GM12878 (cell line): ENCODE results near the gene SNTA1. TPM values are rescaled to one million over a fixed set of nuclear protein-coding genes. Genes with fewer than 3 reads are reported as not detected.

ENCODE experiments used
- ATAC-seq: fragments of 200-7000 bp; cut with Tn5 transposase; 3 replicates; pipeline ENCODE4 v1.9.1; 2020; ENCODE audit warnings: mild to moderate bottlenecking, moderate library complexity
- BruUV-seq: library from RNA; stranded (reverse); fragments of 400-500 nt; replicated peaks from 2 replicates; lab custom pipeline; 2021; lab: Mats Ljungman, UMichigan
- CTCF ChIA-PET: fragments of 300-600 bp; sonication (Branson Sonifier 250); formaldehyde crosslinking; extraction: SDS; loops from one replicate; lab custom pipeline; 2021; ENCODE audit warnings: inconsistent platforms; lab: Yijun Ruan, JAX
- POLR2A ChIA-PET: fragments of 350-600 bp; formaldehyde crosslinking; extraction: SDS; loops from one replicate; lab custom pipeline; 2021; ENCODE audit warnings: inconsistent platforms; lab: Charles Lee
- RAD21 ChIA-PET: fragments of 300-600 bp; sonication (Branson Sonifier 250); formaldehyde crosslinking; loops from one replicate; lab custom pipeline; 2023; ENCODE audit warnings: antibody characterized with exemption; ENCODE audit not compliant: unreplicated experiment; lab: Charles Lee
- SMC1A ChIA-PET: fragments of 300-600 bp; sonication (Branson Sonifier 250); formaldehyde crosslinking; loops from one replicate; lab custom pipeline; 2023; ENCODE audit not compliant: unreplicated experiment, uncharacterized antibody; lab: Charles Lee
- DNase-seq: peaks from one replicate; pipeline ENCODE4 v3.0.0-alpha.2; 2011; ENCODE audit warnings: low read depth, low spot score
- FAIRE-seq: peaks from 3 replicates; lab custom pipeline; 2011; peaks lifted over from hg19 to GRCh38; lab: Jason Lieb, UNC
- H2AFZ ChIP-seq: 2 replicates; pipeline ENCODE4 v1.6.0; 2011; ENCODE audit warnings: low read depth, low read length, control low read depth; ENCODE audit not compliant: control insufficient read depth
- H3K27ac ChIP-seq: 2 replicates; pipeline ENCODE4 v1.5.1; 2011; ENCODE audit warnings: control low read depth; ENCODE audit not compliant: control insufficient read depth, insufficient read depth
- H3K27me3 ChIP-seq, 2 experiments: replicated peaks in 1 of 2; 2 replicates each; pipeline versions ENCODE4 v1.6.0 to v1.6.1; 2011; ENCODE audit warnings: low read length in 1 of 2; ENCODE audit not compliant: control insufficient read depth in 2 of 2, insufficient read depth in 2 of 2
- H3K36me3 ChIP-seq, 2 experiments: 2 replicates each; pipeline ENCODE4 v1.5.1; 2011; ENCODE audit warnings: low read length in 1 of 2; ENCODE audit not compliant: control insufficient read depth in 2 of 2, insufficient read depth in 2 of 2
- H3K4me1 ChIP-seq: 2 replicates; pipeline ENCODE4 v1.6.1; 2011; ENCODE audit warnings: mild to moderate bottlenecking, low read length, moderate library complexity, mixed read lengths; ENCODE audit not compliant: control insufficient read depth, insufficient read depth
- H3K4me2 ChIP-seq: 2 replicates; pipeline ENCODE4 v1.6.0; 2011; ENCODE audit warnings: control low read depth; ENCODE audit not compliant: control insufficient read depth, insufficient read depth
- H3K4me3 ChIP-seq: fragments of 200-600 bp; sonication (generic); 2 replicates; pipeline ENCODE4 v1.5.1; 2016
- H3K79me2 ChIP-seq: 2 replicates; pipeline ENCODE4 v1.6.0; 2011; ENCODE audit warnings: low read length; ENCODE audit not compliant: control insufficient read depth, insufficient read depth
- H3K9ac ChIP-seq: 2 replicates; pipeline ENCODE4 v1.8.0; 2011; ENCODE audit warnings: low read length, control low read depth, mixed read lengths; ENCODE audit not compliant: control insufficient read depth, insufficient read depth
- H3K9me3 ChIP-seq: replicated peaks from 3 replicates; pipeline ENCODE4 v1.5.1; 2011; ENCODE audit warnings: mild to moderate bottlenecking, low read length; ENCODE audit not compliant: control insufficient read depth, insufficient read depth
- H4K20me1 ChIP-seq: 2 replicates; pipeline ENCODE4 v1.6.0; 2011; ENCODE audit not compliant: control insufficient read depth, insufficient read depth
- ASH2L ChIP-seq: fragments of 300-600, 200-600 bp; sonication (generic); IDR thresholded peaks from 2 replicates; pipeline ENCODE4 v1.6.1; 2017; ENCODE audit warnings: low read depth, mild to moderate bottlenecking, borderline replicate concordance
- ATF7 ChIP-seq: fragments of 450-650 bp; IDR thresholded peaks from 2 replicates; pipeline ENCODE4 v1.6.1; 2016; ENCODE audit warnings: low read depth, mild to moderate bottlenecking
- CREM ChIP-seq: IDR thresholded peaks from 2 replicates; pipeline ENCODE4 v1.6.1; 2014; ENCODE audit warnings: antibody characterized with exemption, low read depth
- GATAD2B ChIP-seq: fragments of 450-650 bp; conservative IDR thresholded peaks from 2 replicates; pipeline ENCODE4 v1.6.1; 2017; ENCODE audit warnings: low read depth, mild to moderate bottlenecking, moderate library complexity
- LARP7 ChIP-seq: fragments of 450-650 bp; IDR thresholded peaks from 2 replicates; pipeline ENCODE4 v1.6.1; 2017; ENCODE audit warnings: mild to moderate bottlenecking
- POLR2AphosphoS2 ChIP-seq: IDR thresholded peaks from 2 replicates; pipeline ENCODE4 v1.6.1; 2011; ENCODE audit warnings: low read depth, mild to moderate bottlenecking, low read length, improper control_type of control experiment, moderate library complexity
- RCOR1 ChIP-seq: conservative IDR thresholded peaks from 2 replicates; pipeline ENCODE4 v1.6.1; 2012; ENCODE audit warnings: low read depth, low read length, improper control_type of control experiment
- SIN3A ChIP-seq: IDR thresholded peaks from 2 replicates; pipeline ENCODE4 v1.6.1; 2012; ENCODE audit warnings: low read depth, low read length, improper control_type of control experiment
- SMAD1 ChIP-seq: fragments of 450-650 bp; IDR thresholded peaks from 2 replicates; pipeline ENCODE4 v1.6.1; 2018; ENCODE audit warnings: mild to moderate bottlenecking, low read depth; ENCODE audit not compliant: partially characterized antibody
- ZNF622 ChIP-seq: fragments of 450-650 bp; IDR thresholded peaks from 2 replicates; pipeline ENCODE4 v1.6.1; 2017; ENCODE audit warnings: mild to moderate bottlenecking, inconsistent platforms
- WGBS: methylation state at CpG from one replicate; pipeline ENCODE4 v1.1.6; 2016; ENCODE audit warnings: low lambda C conversion rate; ENCODE audit not compliant: insufficient replicate concordance, insufficient coverage; ENCODE audit errors: missing lambda C conversion rate; 5-methylcytosine and 5-hydroxymethylcytosine counted together
- in situ Hi-C: fragments of 300-500 bp; cut with MboI; formaldehyde crosslinking; loops from 9 replicates; pipeline ENCODE4 v1.14.3; 2018; ENCODE audit warnings: mixed read lengths
- intact Hi-C: fragments of 100-400 bp; cut with micrococcal nuclease; formaldehyde crosslinking; loops from one replicate; pipeline ENCODE4 v1.14.2; 2022; ENCODE audit not compliant: unreplicated experiment
- polyA plus RNA-seq, 11 experiments: library from polyadenylated mRNA; depleted of rRNA in 4 of 11; unstranded in 6 of 11; stranded (reverse) in 5 of 11; fragments of >200 nt; fragmentation: Nextera tagmentation in 4 of 11; fragmentation: Illumina TruSeq in 1 of 11; extraction: Ambion mirVana in 4 of 11; extraction: Trizol in 1 of 11; gene quantifications; 1 replicate in 1 of 11; 2 replicates in 10 of 11; pipeline versions ENCODE4 v1.2.1 to v1.2.3, GENCODE V29; 2011 to 2016; ENCODE audit warnings: inconsistent platforms in 2 of 11, missing spikeins in 2 of 11, low read depth in 1 of 11
- total RNA-seq, 4 experiments: library from RNA; depleted of rRNA in 3 of 4; stranded (reverse); fragments of >200 nt in 3 of 4; fragmentation: Illumina TruSeq in 1 of 4; extraction: Trizol in 1 of 4; gene quantifications; 2 replicates each; pipeline versions ENCODE4 v1.2.1 to v1.2.3, GENCODE V29; 2013 to 2021
- TF ChIP-seq, protein P1 (sequence below): fragments of 450-650 bp; IDR thresholded peaks from 2 replicates; pipeline ENCODE4 v1.6.1; 2016; ENCODE audit warnings: mild to moderate bottlenecking, moderate library complexity, borderline replicate concordance
- TF ChIP-seq, protein P2 (sequence below): IDR thresholded peaks from 2 replicates; pipeline ENCODE4 v1.6.1; 2012; ENCODE audit warnings: low read depth, low read length, improper control_type of control experiment

The SNTA1 gene
- total and polyA plus RNA-seq, 10 of the 15 experiments (the other 5 are each of a cell fraction or from before 2014, with no cell fraction given): 0.26 to 5.1 (median 1.8) TPM

DNA sequence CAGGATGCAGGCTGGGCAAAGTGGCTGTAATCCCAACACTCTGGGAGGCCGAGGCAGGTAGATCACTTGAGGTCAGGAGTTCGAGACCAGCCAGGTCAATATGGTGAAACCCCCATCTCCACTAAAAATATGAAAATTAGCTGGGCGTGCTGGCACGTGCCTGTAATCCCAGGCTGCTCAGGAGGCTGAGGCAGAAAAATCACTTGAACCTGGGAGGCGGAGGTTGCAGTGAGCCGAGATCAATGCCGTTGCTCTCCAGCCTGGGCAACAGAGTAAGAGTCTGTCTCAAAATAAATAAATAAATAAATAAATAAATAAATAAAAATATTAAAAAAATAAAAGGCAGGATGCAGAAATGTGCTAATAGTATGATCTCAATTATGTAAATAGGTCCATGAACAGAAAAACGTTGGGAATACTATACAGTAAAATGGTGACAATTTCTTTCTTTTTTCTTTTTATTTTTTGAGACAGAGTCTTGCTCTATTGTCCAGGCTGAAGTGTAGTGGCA, 37.9 kb upstream of the SNTA1 start:
- CTCF ChIA-PET: no interaction called here
- TF ChIP-seq ATF7: no peak
- POLR2A ChIA-PET: no interaction called here
- RAD21 ChIA-PET: no interaction called here
- in situ Hi-C loops: no loop called here
- no peak overlapping the region for H3K9ac ChIP-seq
- no peak for DNase-seq
- no peaks in the 10 kb centered on the region for H3K9me3 ChIP-seq
- intact Hi-C loops: no loop called here
- SMC1A ChIA-PET: interaction anchor here (0.6 kb wide), 1 partner anchor 21 kb away, joined by 3 read pairs; no protein-coding TSS in a partner anchor
- H3K36me3 ChIP-seq: no peaks in the 10 kb centered on the region
- H3K27me3 ChIP-seq: no peaks in the 10 kb centered on the region
- no peaks in the 10 kb centered on the region for H3K79me2 ChIP-seq
- H3K27ac ChIP-seq: no peak overlapping the region
- H4K20me1 ChIP-seq: no peaks in the 10 kb centered on the region
- no peak overlapping the region for H3K4me2 ChIP-seq
- no peak for FAIRE-seq
- WGBS: 64% methylated on average over 8 of the region's 8 CpGs
- H3K4me3 ChIP-seq: no peak overlapping the region
- no peaks in the 10 kb centered on the region for H3K4me1 ChIP-seq
- H2AFZ ChIP-seq: no peak overlapping the region
- no peak for ATAC-seq
- no TSS peak for BruUV-seq

DNA sequence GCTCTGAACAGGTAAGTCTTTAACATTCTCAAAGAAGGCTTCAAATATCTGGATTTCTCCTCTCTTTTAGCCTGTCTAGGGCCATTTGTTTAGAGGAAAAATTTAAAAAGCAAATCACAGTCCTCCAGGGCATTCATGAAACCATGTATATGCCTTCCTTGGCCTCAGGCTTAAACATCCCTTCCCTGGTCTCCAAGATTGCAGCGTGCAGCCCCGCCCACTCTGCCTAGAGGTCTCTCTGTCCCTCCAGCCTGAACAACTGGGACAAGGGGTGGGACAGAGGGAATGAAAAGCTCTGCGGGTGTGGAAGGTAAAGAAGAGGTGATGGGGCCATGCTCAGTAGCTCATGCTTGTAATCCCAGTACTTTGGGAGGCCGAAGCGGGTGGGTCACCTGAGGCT, 36.5 kb upstream of the SNTA1 start:
- ATAC-seq (no peak), FAIRE-seq (no peak), DNase-seq (no peak)
- Histone ChIP-seq H2AFZ (no peak overlapping the region), H3K4me3 (no peak overlapping the region), H3K4me2 (no peak overlapping the region), H3K9ac (no peak overlapping the region), H4K20me1 (no peaks in the 10 kb centered on the region), H3K79me2 (no peaks in the 10 kb centered on the region), H3K36me3 (no peaks in the 10 kb centered on the region), H3K27me3 (no peaks in the 10 kb centered on the region), H3K27ac (no peak overlapping the region), H3K4me1 (no peaks in the 10 kb centered on the region), H3K9me3 (no peaks in the 10 kb centered on the region)
- BruUV-seq: no TSS peak
- in situ Hi-C loops: no loop called here
- WGBS: 88% methylated on average over 5 of the region's 5 CpGs
- ChIA-PET SMC1A (no interaction called here), RAD21 (no interaction called here), POLR2A (interaction anchor here (0.5 kb wide), 1 partner anchor 104 kb away, joined by 3 read pairs; no protein-coding TSS in a partner anchor), CTCF (interaction anchor here (1.1 kb wide), 1 partner anchor 188 kb away, joined by 3 read pairs; no protein-coding TSS in a partner anchor)
- intact Hi-C loops: no loop called here
- TF ChIP-seq CREM (no peak), ASH2L (no peak), LARP7 (no peak), GATAD2B (no peak), SIN3A (no peak), ZNF622 (no peak), SMAD1 (no peak), POLR2AphosphoS2 (no peak), RCOR1 (no peak)
- TF ChIP-seq, protein P1, sequence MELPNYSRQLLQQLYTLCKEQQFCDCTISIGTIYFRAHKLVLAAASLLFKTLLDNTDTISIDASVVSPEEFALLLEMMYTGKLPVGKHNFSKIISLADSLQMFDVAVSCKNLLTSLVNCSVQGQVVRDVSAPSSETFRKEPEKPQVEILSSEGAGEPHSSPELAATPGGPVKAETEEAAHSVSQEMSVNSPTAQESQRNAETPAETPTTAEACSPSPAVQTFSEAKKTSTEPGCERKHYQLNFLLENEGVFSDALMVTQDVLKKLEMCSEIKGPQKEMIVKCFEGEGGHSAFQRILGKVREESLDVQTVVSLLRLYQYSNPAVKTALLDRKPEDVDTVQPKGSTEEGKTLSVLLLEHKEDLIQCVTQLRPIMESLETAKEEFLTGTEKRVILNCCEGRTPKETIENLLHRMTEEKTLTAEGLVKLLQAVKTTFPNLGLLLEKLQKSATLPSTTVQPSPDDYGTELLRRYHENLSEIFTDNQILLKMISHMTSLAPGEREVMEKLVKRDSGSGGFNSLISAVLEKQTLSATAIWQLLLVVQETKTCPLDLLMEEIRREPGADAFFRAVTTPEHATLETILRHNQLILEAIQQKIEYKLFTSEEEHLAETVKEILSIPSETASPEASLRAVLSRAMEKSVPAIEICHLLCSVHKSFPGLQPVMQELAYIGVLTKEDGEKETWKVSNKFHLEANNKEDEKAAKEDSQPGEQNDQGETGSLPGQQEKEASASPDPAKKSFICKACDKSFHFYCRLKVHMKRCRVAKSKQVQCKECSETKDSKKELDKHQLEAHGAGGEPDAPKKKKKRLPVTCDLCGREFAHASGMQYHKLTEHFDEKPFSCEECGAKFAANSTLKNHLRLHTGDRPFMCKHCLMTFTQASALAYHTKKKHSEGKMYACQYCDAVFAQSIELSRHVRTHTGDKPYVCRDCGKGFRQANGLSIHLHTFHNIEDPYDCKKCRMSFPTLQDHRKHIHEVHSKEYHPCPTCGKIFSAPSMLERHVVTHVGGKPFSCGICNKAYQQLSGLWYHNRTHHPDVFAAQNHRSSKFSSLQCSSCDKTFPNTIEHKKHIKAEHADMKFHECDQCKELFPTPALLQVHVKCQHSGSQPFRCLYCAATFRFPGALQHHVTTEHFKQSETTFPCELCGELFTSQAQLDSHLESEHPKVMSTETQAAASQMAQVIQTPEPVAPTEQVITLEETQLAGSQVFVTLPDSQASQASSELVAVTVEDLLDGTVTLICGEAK: no peak
- TF ChIP-seq, protein P2, sequence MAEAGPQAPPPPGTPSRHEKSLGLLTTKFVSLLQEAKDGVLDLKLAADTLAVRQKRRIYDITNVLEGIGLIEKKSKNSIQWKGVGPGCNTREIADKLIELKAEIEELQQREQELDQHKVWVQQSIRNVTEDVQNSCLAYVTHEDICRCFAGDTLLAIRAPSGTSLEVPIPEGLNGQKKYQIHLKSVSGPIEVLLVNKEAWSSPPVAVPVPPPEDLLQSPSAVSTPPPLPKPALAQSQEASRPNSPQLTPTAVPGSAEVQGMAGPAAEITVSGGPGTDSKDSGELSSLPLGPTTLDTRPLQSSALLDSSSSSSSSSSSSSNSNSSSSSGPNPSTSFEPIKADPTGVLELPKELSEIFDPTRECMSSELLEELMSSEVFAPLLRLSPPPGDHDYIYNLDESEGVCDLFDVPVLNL: no peak
